Neural progenitor cell (in vitro differentiated cells): ENCODE measurements around the gene ERC1. TPM values are rescaled to one million over a fixed set of nuclear protein-coding genes. Genes with fewer than 3 reads are reported as not detected.

Experiments used
- DNase-seq: peaks from one replicate; pipeline ENCODE4 v3.0.0-alpha.2; 2016; ENCODE audit warnings: low spot score
- H2AFZ ChIP-seq: fragments of 200-600 bp; sonication (generic); replicated peaks from 2 replicates; pipeline ENCODE4 v1.6.1; 2016; ENCODE audit warnings: antibody characterized with exemption
- H3F3A ChIP-seq: fragments of 200-600 bp; sonication (generic); 2 replicates; pipeline ENCODE4 v1.6.1; 2016; ENCODE audit warnings: antibody characterized with exemption, low read depth
- H3K27ac ChIP-seq: fragments of 200-600 bp; sonication (generic); 2 replicates; pipeline ENCODE4 v1.5.1; 2016; ENCODE audit warnings: mild to moderate bottlenecking
- H3K27me3 ChIP-seq: fragments of 200-600 bp; sonication (generic); 2 replicates; pipeline ENCODE4 v1.6.1; 2016; ENCODE audit warnings: mild to moderate bottlenecking, moderate library complexity
- H3K36me3 ChIP-seq: fragments of 200-600 bp; sonication (generic); 2 replicates; pipeline ENCODE4 v1.5.1; 2016
- H3K4me1 ChIP-seq: fragments of 200-600 bp; sonication (generic); 2 replicates; pipeline ENCODE4 v1.6.1; 2016; ENCODE audit warnings: mixed run types
- H3K4me2 ChIP-seq: fragments of 200-600 bp; sonication (generic); 2 replicates; pipeline ENCODE4 v1.6.1; 2016
- H3K4me3 ChIP-seq: fragments of 200-600 bp; sonication (generic); 2 replicates; pipeline ENCODE4 v1.5.1; 2016
- H3K79me2 ChIP-seq: fragments of 200-600 bp; sonication (generic); 2 replicates; pipeline ENCODE4 v1.6.1; 2016; ENCODE audit warnings: low read depth
- H3K9ac ChIP-seq: fragments of 200-600 bp; sonication (generic); 2 replicates; pipeline ENCODE4 v1.6.1; 2016
- H3K9me3 ChIP-seq: fragments of 200-600 bp; sonication (generic); 2 replicates; pipeline ENCODE4 v1.5.1; 2016; ENCODE audit warnings: low read depth
- H4K20me1 ChIP-seq: fragments of 200-600 bp; sonication (generic); 2 replicates; pipeline ENCODE4 v1.6.1; 2016; ENCODE audit warnings: low read depth
- H3K27ac Mint-ChIP-seq: 3 replicates; pipeline ENCODE4 v1.8.0; 2021; ENCODE audit warnings: mixed read lengths
- H3K27me3 Mint-ChIP-seq: 2 replicates; pipeline ENCODE4 v1.8.0; 2022; ENCODE audit warnings: low read depth, mild to moderate bottlenecking, inconsistent platforms, moderate library complexity, mixed read lengths; ENCODE audit not compliant: insufficient read depth
- H3K36me3 Mint-ChIP-seq: 3 replicates; pipeline ENCODE4 v1.8.0; 2021; ENCODE audit warnings: mixed read lengths
- H3K4me1 Mint-ChIP-seq: 3 replicates; pipeline ENCODE4 v1.8.0; 2021; ENCODE audit warnings: mixed read lengths
- H3K4me3 Mint-ChIP-seq: 3 replicates; pipeline ENCODE4 v1.8.0; 2021; ENCODE audit warnings: mild to moderate bottlenecking, moderate library complexity, mixed read lengths
- H3K9me3 Mint-ChIP-seq: 3 replicates; pipeline ENCODE4 v1.8.0; 2020; ENCODE audit warnings: mixed read lengths
- CTCF ChIP-seq: fragments of 200-600 bp; sonication (generic); IDR thresholded peaks from 2 replicates; pipeline ENCODE4 v1.5.1; 2017; ENCODE audit warnings: antibody characterized with exemption, mild to moderate bottlenecking
- EZH2 ChIP-seq: fragments of 200-600 bp; sonication (generic); IDR thresholded peaks from 2 replicates; pipeline ENCODE4 v1.6.1; 2017; ENCODE audit warnings: antibody characterized with exemption, mild to moderate bottlenecking, moderate library complexity
- EZH2phosphoT487 ChIP-seq: fragments of 200-600 bp; sonication (generic); IDR thresholded peaks from 2 replicates; pipeline ENCODE4 v1.6.1; 2017; ENCODE audit warnings: antibody characterized with exemption
- total RNA-seq: library from RNA; depleted of rRNA; stranded (reverse); fragments of >200 nt; gene quantifications from 2 replicates; pipeline ENCODE4 v1.2.3, GENCODE V29; 2015; ENCODE audit warnings: low replicate concordance

ERC1 gene
- total RNA-seq, 1 donor from 2014 or later = 27.5 TPM

GRCh38 chr12:946212-946611, 44.8 kb upstream of the ERC1 start:
- Histone ChIP-seq H3F3A (peaks cover 24% of the 10 kb centered on the region), H3K4me3 (no peak overlapping the region), H3K9ac (no peak overlapping the region), H2AFZ (no peak overlapping the region), H3K27ac (no peak overlapping the region), H4K20me1 (peaks cover 8% of the 10 kb centered on the region), H3K9me3 (no peaks in the 10 kb centered on the region), H3K4me2 (no peak overlapping the region), H3K4me1 (peaks cover 6% of the 10 kb centered on the region), H3K27me3 (no peaks in the 10 kb centered on the region), H3K79me2 (peaks cover 79% of the 10 kb centered on the region), H3K36me3 (no peaks in the 10 kb centered on the region)
- TF ChIP-seq EZH2 = no peak
- no peak for TF ChIP-seq EZH2phosphoT487
- TF ChIP-seq CTCF = no peak
- peak overlapping the region; percentile 67 for H3K4me3 Mint-ChIP-seq
- H3K36me3 Mint-ChIP-seq = peaks cover 14% of the 10 kb centered on the region
- peaks cover 12% of the 10 kb centered on the region for H3K4me1 Mint-ChIP-seq
- peaks cover 8% of the 10 kb centered on the region for H3K27me3 Mint-ChIP-seq
- no peak for DNase-seq
- H3K27ac Mint-ChIP-seq = no peak overlapping the region
- no peaks in the 10 kb centered on the region for H3K9me3 Mint-ChIP-seq

- Histone ChIP-seq H3K4me1 (peaks cover 6% of the 10 kb centered on the region), H2AFZ (no peak overlapping the region), H3F3A (peaks cover 28% of the 10 kb centered on the region), H3K27ac (no peak overlapping the region), H3K4me2 (no peak overlapping the region), H4K20me1 (peaks cover 8% of the 10 kb centered on the region), H3K27me3 (no peaks in the 10 kb centered on the region), H3K79me2 (peaks cover 75% of the 10 kb centered on the region), H3K9me3 (no peaks in the 10 kb centered on the region), H3K4me3 (no peak overlapping the region), H3K36me3 (no peaks in the 10 kb centered on the region), H3K9ac (no peak overlapping the region)
- Mint-ChIP-seq H3K4me1 (peaks cover 12% of the 10 kb centered on the region), H3K27me3 (peaks cover 8% of the 10 kb centered on the region), H3K36me3 (peaks cover 14% of the 10 kb centered on the region), H3K9me3 (no peaks in the 10 kb centered on the region), H3K4me3 (peak overlapping the region; percentile 67), H3K27ac (no peak overlapping the region)
- no peak for DNase-seq
- TF ChIP-seq EZH2phosphoT487 = no peak
- TF ChIP-seq CTCF = no peak
- TF ChIP-seq EZH2 = no peak
These were observed 44.4 kb upstream of the ERC1 start for GRCh38 chr12:946631-947030.

- Mint-ChIP-seq H3K4me3 (peak overlapping the region; percentile 98), H3K27me3 (peaks cover 10% of the 10 kb centered on the region), H3K9me3 (no peaks in the 10 kb centered on the region), H3K36me3 (peaks cover 10% of the 10 kb centered on the region), H3K27ac (no peak overlapping the region), H3K4me1 (peaks cover 13% of the 10 kb centered on the region)
- no peak for TF ChIP-seq CTCF
- no peak for TF ChIP-seq EZH2phosphoT487
- TF ChIP-seq EZH2 = no peak
- H3K27ac ChIP-seq = no peak overlapping the region
- peaks cover 33% of the 10 kb centered on the region for H3F3A ChIP-seq
- H3K9ac ChIP-seq = no peak overlapping the region
- H3K4me2 ChIP-seq = peak overlapping the region; percentile 79
- no peak for DNase-seq
- H3K4me3 ChIP-seq = peak overlapping the region; percentile 70
- H3K36me3 ChIP-seq = no peaks in the 10 kb centered on the region
- H3K79me2 ChIP-seq = peaks cover 59% of the 10 kb centered on the region
- H4K20me1 ChIP-seq = peaks cover 8% of the 10 kb centered on the region
- H3K27me3 ChIP-seq = no peaks in the 10 kb centered on the region
- H2AFZ ChIP-seq = no peak overlapping the region
- no peaks in the 10 kb centered on the region for H3K9me3 ChIP-seq
- peaks cover 6% of the 10 kb centered on the region for H3K4me1 ChIP-seq
These were observed 42.8 kb upstream of the ERC1 start for GRCh38 chr12:948238-948637.
